IPS-20b (cell line): Measurements from ENCODE around the gene GRIK1.

Source experiments
- H3K27ac ChIP-seq: one replicate; pipeline ENCODE4 v1.5.1; 2013; ENCODE audit warnings: low read length
- H3K27me3 ChIP-seq: 2 replicates; pipeline ENCODE4 v1.6.1; 2013; ENCODE audit warnings: mild to moderate bottlenecking, low read length, inconsistent platforms; ENCODE audit not compliant: insufficient read depth
- H3K36me3 ChIP-seq: 2 replicates; pipeline ENCODE4 v1.6.1; 2013; ENCODE audit warnings: low read depth, mild to moderate bottlenecking, inconsistent platforms, low read length, moderate library complexity; ENCODE audit not compliant: insufficient read depth
- H3K4me1 ChIP-seq: 2 replicates; pipeline ENCODE4 v1.6.1; 2013; ENCODE audit warnings: mild to moderate bottlenecking, control low read depth, inconsistent platforms, low read length, moderate library complexity; ENCODE audit not compliant: insufficient read depth
- H3K4me3 ChIP-seq: 2 replicates; pipeline ENCODE4 v1.5.1; 2013; ENCODE audit warnings: mild to moderate bottlenecking, low read length, inconsistent platforms
- H3K9ac ChIP-seq: 2 replicates; pipeline ENCODE4 v1.6.1; 2013; ENCODE audit warnings: low read depth, mild to moderate bottlenecking, inconsistent platforms, low read length, moderate library complexity
- H3K9me3 ChIP-seq: 2 replicates; pipeline ENCODE4 v1.6.1; 2013; ENCODE audit warnings: mild to moderate bottlenecking, low read depth, low read length, inconsistent platforms; ENCODE audit not compliant: insufficient read depth

Gene GRIK1

DNA sequence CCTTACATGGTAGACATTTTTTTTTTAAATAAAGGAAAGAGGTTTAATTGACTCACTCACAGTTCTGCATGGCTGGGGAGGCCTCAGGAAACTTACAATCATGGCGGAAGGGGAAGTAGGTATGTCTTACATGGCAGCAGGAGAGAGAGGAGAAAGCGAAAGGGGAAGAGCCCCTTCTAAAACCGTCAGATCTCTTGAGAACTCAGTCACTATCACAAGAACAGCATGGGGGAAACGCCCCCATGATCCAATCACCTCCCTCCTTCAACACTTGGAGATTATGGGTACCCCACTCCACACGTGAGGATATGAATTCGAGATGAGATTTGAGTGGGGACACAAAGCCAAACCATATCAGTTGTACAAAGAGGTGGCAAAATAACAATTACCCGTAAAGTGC lies 301.7 kb downstream of the GRIK1 start:
- Histone ChIP-seq H3K4me1 (no peaks in the 10 kb centered on the region), H3K36me3 (no peaks in the 10 kb centered on the region), H3K9ac (no peak overlapping the region), H3K27ac (no peak overlapping the region), H3K9me3 (no peaks in the 10 kb centered on the region), H3K27me3 (no peaks in the 10 kb centered on the region), H3K4me3 (no peak overlapping the region)

GRCh38 chr21:29637553-29637952 lies 302.2 kb downstream of the GRIK1 start:
- Histone ChIP-seq H3K36me3 (no peaks in the 10 kb centered on the region), H3K9ac (no peak overlapping the region), H3K4me3 (no peak overlapping the region), H3K9me3 (no peaks in the 10 kb centered on the region), H3K4me1 (no peaks in the 10 kb centered on the region), H3K27ac (no peak overlapping the region), H3K27me3 (no peaks in the 10 kb centered on the region)

GRCh38 chr21:29637134-29637533 lies 302.7 kb downstream of the GRIK1 start:
- Histone ChIP-seq H3K27me3 (no peaks in the 10 kb centered on the region), H3K9me3 (no peaks in the 10 kb centered on the region)

DNA sequence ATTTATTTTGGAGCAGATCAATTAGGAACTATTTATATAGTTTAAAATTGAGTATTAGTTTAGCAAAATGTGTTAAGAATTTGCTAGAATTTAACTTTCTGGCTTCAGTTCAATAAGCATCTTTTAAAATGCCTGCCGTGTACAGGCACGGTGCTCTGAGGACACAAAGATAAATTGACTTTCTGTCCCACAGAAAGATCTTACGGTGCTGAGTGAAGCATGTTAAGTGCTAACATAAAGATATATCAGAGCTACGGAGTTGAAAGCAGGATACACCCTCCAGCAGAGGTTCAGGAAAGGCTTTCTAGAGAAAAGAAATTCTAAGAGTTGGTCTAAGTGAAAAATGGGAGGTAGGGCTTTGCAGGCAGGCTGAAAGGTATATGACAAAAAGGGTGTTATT lies 305.4 kb downstream of the GRIK1 start:
- H3K27me3 ChIP-seq = no peaks in the 10 kb centered on the region
- H3K9ac ChIP-seq = no peak overlapping the region
- H3K4me1 ChIP-seq = no peaks in the 10 kb centered on the region
- no peaks in the 10 kb centered on the region for H3K9me3 ChIP-seq
- H3K27ac ChIP-seq = no peak overlapping the region
- H3K36me3 ChIP-seq = no peaks in the 10 kb centered on the region
- H3K4me3 ChIP-seq = no peak overlapping the region

More at GRCh38 chr21:29637134-29637533, 302.7 kb downstream of the GRIK1 start:
- Histone ChIP-seq H3K9ac (no peak overlapping the region), H3K36me3 (no peaks in the 10 kb centered on the region), H3K4me3 (no peak overlapping the region), H3K27ac (no peak overlapping the region), H3K4me1 (no peaks in the 10 kb centered on the region)

- Histone ChIP-seq H3K4me1 (no peaks in the 10 kb centered on the region), H3K36me3 (no peaks in the 10 kb centered on the region), H3K27ac (no peak overlapping the region), H3K9ac (no peak overlapping the region), H3K9me3 (no peaks in the 10 kb centered on the region), H3K4me3 (no peak overlapping the region), H3K27me3 (no peaks in the 10 kb centered on the region)
Measured at GRCh38 chr21:29633756-29634155, 306.0 kb downstream of the GRIK1 start.

DNA sequence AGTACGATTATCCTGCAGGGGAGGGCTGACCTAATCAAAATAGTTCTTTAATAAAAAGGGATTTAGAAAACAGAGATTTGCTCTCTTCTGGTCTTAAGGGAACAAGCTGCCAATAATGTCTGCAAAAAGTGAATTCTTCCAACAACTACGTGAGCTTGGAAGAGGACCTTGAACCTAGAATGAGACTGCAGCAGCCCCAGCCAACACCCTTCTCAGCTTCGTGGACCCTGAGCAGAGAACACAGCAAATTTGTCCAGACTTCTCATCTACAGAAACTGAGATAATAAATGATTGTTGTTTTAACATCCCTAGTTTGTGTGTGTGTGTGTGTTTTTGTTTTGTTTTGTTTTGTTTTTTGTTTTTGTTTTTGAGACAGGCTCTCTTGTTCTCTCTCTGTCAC lies 309.4 kb downstream of the GRIK1 start:
- no peaks in the 10 kb centered on the region for H3K27me3 ChIP-seq
- no peaks in the 10 kb centered on the region for H3K36me3 ChIP-seq
- no peak overlapping the region for H3K9ac ChIP-seq
- H3K4me3 ChIP-seq = no peak overlapping the region
- H3K9me3 ChIP-seq = no peaks in the 10 kb centered on the region
- no peaks in the 10 kb centered on the region for H3K4me1 ChIP-seq
- no peak overlapping the region for H3K27ac ChIP-seq

DNA sequence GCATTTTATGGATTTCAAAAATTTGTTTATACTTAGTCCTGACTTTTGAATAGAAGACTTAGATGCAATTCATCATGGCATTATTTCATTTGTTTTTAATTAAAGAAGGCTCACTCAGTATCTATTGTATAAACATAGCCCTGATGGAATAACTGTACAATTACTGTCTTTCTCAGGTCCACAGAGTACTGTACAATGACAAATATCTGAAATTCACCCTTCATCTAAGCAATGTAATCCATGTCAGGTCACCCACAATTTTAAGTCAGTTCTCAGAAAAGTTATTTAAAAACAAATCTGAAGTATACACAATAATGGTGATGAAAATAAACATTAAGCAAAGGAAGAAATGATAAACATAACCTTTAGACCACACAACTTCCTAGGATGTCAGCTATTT lies 311.9 kb downstream of the GRIK1 start:
- H3K9ac ChIP-seq = no peak overlapping the region
- H3K9me3 ChIP-seq = no peaks in the 10 kb centered on the region
- no peaks in the 10 kb centered on the region for H3K36me3 ChIP-seq

GRCh38 chr21:29626801-29627470 lies 312.9 kb downstream of the GRIK1 start:
- Histone ChIP-seq H3K27me3 (no peaks in the 10 kb centered on the region), H3K9ac (no peak overlapping the region), H3K27ac (no peak overlapping the region), H3K36me3 (no peaks in the 10 kb centered on the region), H3K4me1 (no peaks in the 10 kb centered on the region), H3K4me3 (no peak overlapping the region), H3K9me3 (no peaks in the 10 kb centered on the region)

More for the DNA sequence above, 311.9 kb downstream of the GRIK1 start:
- Histone ChIP-seq H3K27me3 (no peaks in the 10 kb centered on the region), H3K27ac (no peak overlapping the region), H3K4me3 (no peak overlapping the region), H3K4me1 (no peaks in the 10 kb centered on the region)

GRCh38 chr21:29625990-29626389 lies 313.8 kb downstream of the GRIK1 start:
- Histone ChIP-seq H3K27me3 (no peaks in the 10 kb centered on the region), H3K4me3 (no peak overlapping the region), H3K27ac (no peak overlapping the region), H3K36me3 (no peaks in the 10 kb centered on the region), H3K9ac (no peak overlapping the region), H3K9me3 (no peaks in the 10 kb centered on the region), H3K4me1 (no peaks in the 10 kb centered on the region)

GRCh38 chr21:29624776-29625175 lies 315.0 kb downstream of the GRIK1 start:
- H3K9me3 ChIP-seq = no peaks in the 10 kb centered on the region
- no peaks in the 10 kb centered on the region for H3K27me3 ChIP-seq
- H3K27ac ChIP-seq = no peak overlapping the region
- no peaks in the 10 kb centered on the region for H3K36me3 ChIP-seq
- H3K4me1 ChIP-seq = no peaks in the 10 kb centered on the region
- H3K4me3 ChIP-seq = no peak overlapping the region
- H3K9ac ChIP-seq = no peak overlapping the region

DNA sequence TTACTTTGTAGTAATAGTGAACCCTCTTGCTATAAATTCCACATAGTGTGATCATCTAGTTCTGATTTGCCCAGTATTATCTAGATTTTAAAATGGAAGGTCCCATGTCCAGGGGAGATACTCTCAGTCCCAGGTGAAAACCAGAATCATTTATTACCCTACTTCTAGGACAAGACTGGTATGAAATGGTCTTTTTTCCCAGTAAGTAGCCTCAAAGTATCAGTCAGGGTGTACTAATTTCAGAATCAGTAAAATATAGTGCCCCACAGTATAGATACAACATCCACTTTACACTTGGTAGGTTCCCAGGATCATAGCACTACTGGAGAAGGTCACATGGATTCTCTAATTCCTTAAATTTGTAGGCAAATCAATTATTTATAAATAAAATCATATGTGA lies 318.3 kb downstream of the GRIK1 start:
- Histone ChIP-seq H3K9ac (no peak overlapping the region), H3K27ac (no peak overlapping the region), H3K9me3 (0 out of 2 replicates have a peak, but pooled peaks cover 3% of the 10 kb centered on the region), H3K4me1 (peaks cover 13% of the 10 kb centered on the region; the same call in 1 of the 2 replicates), H3K4me3 (no peak overlapping the region), H3K36me3 (no peaks in the 10 kb centered on the region), H3K27me3 (no peaks in the 10 kb centered on the region)

GRCh38 chr21:29616209-29616751 lies 323.5 kb downstream of the GRIK1 start:
- Histone ChIP-seq H3K27me3 (no peaks in the 10 kb centered on the region), H3K27ac (no peak overlapping the region), H3K36me3 (no peaks in the 10 kb centered on the region), H3K4me3 (peak overlapping the region; percentile 11; the same call in 1 of the 2 replicates), H3K9ac (no peak overlapping the region), H3K9me3 (0 out of 2 replicates have a peak, but pooled peaks cover 3% of the 10 kb centered on the region), H3K4me1 (peaks cover 21% of the 10 kb centered on the region; the same call in 1 of the 2 replicates)
